MCF 10A (cell line): ENCODE results near the gene PBRM1. TPM values are rescaled to one million over a fixed set of nuclear protein-coding genes. Genes with fewer than 3 reads are reported as not detected.

Source experiments
- BruUV-seq: library from RNA; stranded (reverse); fragments of 400-500 nt; replicated peaks from 2 replicates; lab custom pipeline; 2021; lab: Mats Ljungman, UMichigan
- CTCF ChIA-PET: fragments of 300-600 bp; sonication (Branson Sonifier 250); formaldehyde crosslinking; extraction: SDS; loops from one replicate; lab custom pipeline; 2021; ENCODE audit warnings: antibody characterized with exemption, inconsistent platforms; lab: Yijun Ruan, JAX
- POLR2A ChIA-PET: fragments of 300-600, 350-650 bp; sonication (Branson Sonifier 250); formaldehyde crosslinking; extraction: SDS; loops from one replicate; lab custom pipeline; 2020; ENCODE audit warnings: antibody characterized with exemption, inconsistent platforms; lab: Yijun Ruan, JAX
- DNase-seq: peaks from one replicate; pipeline ENCODE4 v3.0.0-alpha.2; 2018; ENCODE audit not compliant: unreplicated experiment
- H3K27ac Mint-ChIP-seq: one replicate; pipeline ENCODE4 v1.8.0; 2022; ENCODE audit warnings: mild to moderate bottlenecking, low read depth, mixed read lengths; ENCODE audit not compliant: unreplicated experiment
- H3K27me3 Mint-ChIP-seq: one replicate; pipeline ENCODE4 v1.8.0; 2022; ENCODE audit warnings: mixed read lengths; ENCODE audit not compliant: insufficient read depth, unreplicated experiment
- H3K36me3 Mint-ChIP-seq: one replicate; pipeline ENCODE4 v1.8.0; 2022; ENCODE audit warnings: mild to moderate bottlenecking, moderate library complexity, mixed read lengths; ENCODE audit not compliant: insufficient read depth, unreplicated experiment
- H3K4me1 Mint-ChIP-seq: one replicate; pipeline ENCODE4 v1.8.0; 2022; ENCODE audit warnings: mixed read lengths; ENCODE audit not compliant: insufficient read depth, unreplicated experiment
- H3K4me3 Mint-ChIP-seq: one replicate; pipeline ENCODE4 v1.8.0; 2022; ENCODE audit warnings: mild to moderate bottlenecking, moderate library complexity, mixed read lengths; ENCODE audit not compliant: unreplicated experiment
- H3K9me3 Mint-ChIP-seq: one replicate; pipeline ENCODE4 v1.8.0; 2022; ENCODE audit warnings: mixed read lengths; ENCODE audit not compliant: unreplicated experiment
- CTCF ChIP-seq: fragments of 200-600 bp; IDR thresholded peaks from one replicate; pipeline ENCODE4 v1.8.0; 2022; ENCODE audit warnings: antibody characterized with exemption, mild to moderate bottlenecking; ENCODE audit not compliant: unreplicated experiment
- intact Hi-C: fragments of 100-400 bp; cut with micrococcal nuclease; formaldehyde crosslinking; loops from 2 replicates; pipeline ENCODE4 v1.14.1; 2022
- total RNA-seq: library from RNA; stranded (reverse); gene quantifications from 2 replicates; pipeline ENCODE4 v1.2.3, GENCODE V29; 2022

PBRM1 gene
- total RNA-seq, 1 experiment from 2014 or later = 56.9 TPM

- POLR2A ChIA-PET = interaction anchor here (0.7 to 8.7 kb wide), 10 partner anchors 8 to 136 kb away, joined by 3 to 104 read pairs (median 4); partner anchors contain the start of genes GLT8D1, GNL3, PBRM1 and SPCS1
- intact Hi-C loops = loop anchor here (2.0 kb wide), 2 partner anchors 13 to 135 kb away; partner anchors contain the start of genes PBRM1 and UQCC5
- peak overlapping the region; percentile 72 for H3K4me3 Mint-ChIP-seq
- DNase-seq = no peak
- BruUV-seq = no TSS peak
- peaks cover 28% of the 10 kb centered on the region for H3K4me1 Mint-ChIP-seq
- H3K27ac Mint-ChIP-seq = peak overlapping the region; percentile 96
- TF ChIP-seq CTCF = no peak
- H3K36me3 Mint-ChIP-seq = peaks cover 75% of the 10 kb centered on the region
- H3K9me3 Mint-ChIP-seq = no peaks in the 10 kb centered on the region
- H3K27me3 Mint-ChIP-seq = no peaks in the 10 kb centered on the region
- CTCF ChIA-PET = interaction anchor here (0.9 to 1.6 kb wide), 3 partner anchors 9 to 16 kb away, joined by 3 to 4 read pairs (median 4); no protein-coding TSS in a partner anchor
These were observed 14.0 kb downstream of the PBRM1 start for GRCh38 chr3:52671676-52672075.

- peak; percentile 98 for DNase-seq
- H3K27me3 Mint-ChIP-seq = no peaks in the 10 kb centered on the region
- no peaks in the 10 kb centered on the region for H3K9me3 Mint-ChIP-seq
- no peak for TF ChIP-seq CTCF
- H3K4me1 Mint-ChIP-seq = peaks cover 28% of the 10 kb centered on the region
- no TSS peak for BruUV-seq
- H3K36me3 Mint-ChIP-seq = peaks cover 75% of the 10 kb centered on the region
- intact Hi-C loops = loop anchor here (2.0 kb wide), 2 partner anchors 14 to 134 kb away; partner anchors contain the start of genes PBRM1 and UQCC5
- POLR2A ChIA-PET = interaction anchor here (0.7 to 8.7 kb wide), 12 partner anchors 8 to 453 kb away, joined by 3 to 104 read pairs (median 3); partner anchors contain the start of genes GLT8D1, GNL3, PBRM1 and SPCS1
- H3K4me3 Mint-ChIP-seq = peak overlapping the region; percentile 72
- H3K27ac Mint-ChIP-seq = peak overlapping the region; percentile 96
- CTCF ChIA-PET = interaction anchor here (0.6 to 1.6 kb wide), 4 partner anchors 10 to 17 kb away, joined by 3 to 4 read pairs (median 4); no protein-coding TSS in a partner anchor
These were observed 14.8 kb downstream of the PBRM1 start for GRCh38 chr3:52670621-52671521.

GRCh38 chr3:52663098-52663497, 22.6 kb downstream of the PBRM1 start:
- intact Hi-C loops = no loop called here
- Mint-ChIP-seq H3K4me3 (no peak overlapping the region), H3K4me1 (no peaks in the 10 kb centered on the region), H3K27me3 (no peaks in the 10 kb centered on the region), H3K36me3 (peaks cover 94% of the 10 kb centered on the region), H3K27ac (no peak overlapping the region), H3K9me3 (no peaks in the 10 kb centered on the region)
- DNase-seq = no peak
- CTCF ChIA-PET = no interaction called here
- POLR2A ChIA-PET = interaction anchor here (0.7 to 1.2 kb wide), 2 partner anchors 9 to 14 kb away, joined by 3 read pairs; no protein-coding TSS in a partner anchor
- no TSS peak for BruUV-seq
- TF ChIP-seq CTCF = no peak

- no peak overlapping the region for H3K4me3 Mint-ChIP-seq
- H3K9me3 Mint-ChIP-seq = no peaks in the 10 kb centered on the region
- H3K36me3 Mint-ChIP-seq = peaks cover 91% of the 10 kb centered on the region
These were observed 25.7 kb downstream of the PBRM1 start for GRCh38 chr3:52660046-52660445.

More at GRCh38 chr3:52660046-52660445, 25.7 kb downstream of the PBRM1 start:
- TF ChIP-seq CTCF = no peak
- Mint-ChIP-seq H3K27ac (no peak overlapping the region), H3K27me3 (no peaks in the 10 kb centered on the region), H3K4me1 (no peaks in the 10 kb centered on the region)
- ChIA-PET CTCF (interaction anchor here (1.0 kb wide), 2 partner anchors 9 to 11 kb away, joined by 3 to 4 read pairs; no protein-coding TSS in a partner anchor), POLR2A (interaction anchor here (3.0 kb wide), 1 partner anchor 9 kb away, joined by 8 read pairs; no protein-coding TSS in a partner anchor)
- BruUV-seq = no TSS peak
- intact Hi-C loops = no loop called here
- DNase-seq = no peak
